SJSA1 (cell line): ENCODE measurements around the gene L3HYPDH. TPM values are rescaled to one million over a fixed set of nuclear protein-coding genes. Genes with fewer than 3 reads are reported as not detected.

Source experiments
- DNase-seq, 2 experiments: peaks; one replicate each; pipeline ENCODE4 v3.0.0-alpha.2; 2015 to 2020; ENCODE audit warnings: low spot score in 2 of 2, low read depth in 1 of 2
- H3K27ac ChIP-seq: fragments of 250-450 bp; sonication (Bioruptor Pico); 2 replicates; pipeline ENCODE4 v1.5.1; 2020; ENCODE audit warnings: mild to moderate bottlenecking, moderate library complexity
- H3K27me3 ChIP-seq: fragments of 250-450 bp; sonication (Bioruptor Pico); replicated peaks from 2 replicates; pipeline ENCODE4 v1.5.1; 2020; ENCODE audit warnings: mild to moderate bottlenecking, moderate library complexity
- H3K36me3 ChIP-seq: fragments of 250-450 bp; sonication (Bioruptor Pico); 2 replicates; pipeline ENCODE4 v1.5.1; 2020; ENCODE audit warnings: mild to moderate bottlenecking
- H3K4me1 ChIP-seq: fragments of 250-450 bp; sonication (Bioruptor Pico); replicated peaks from 2 replicates; pipeline ENCODE4 v1.6.1; 2021; ENCODE audit warnings: mild to moderate bottlenecking
- H3K4me3 ChIP-seq: fragments of 250-450 bp; sonication (Bioruptor Pico); 2 replicates; pipeline ENCODE4 v1.5.1; 2020; ENCODE audit warnings: mild to moderate bottlenecking
- H3K9me3 ChIP-seq: fragments of 250-450 bp; sonication (Bioruptor Pico); replicated peaks from 2 replicates; pipeline ENCODE4 v1.5.1; 2020; ENCODE audit warnings: mild to moderate bottlenecking
- total RNA-seq: library from RNA; depleted of rRNA; stranded (reverse); fragments of >200 nt; shearing (Covaris generic); gene quantifications from 2 replicates; pipeline ENCODE4 v1.2.3, GENCODE V29; 2014

The L3HYPDH gene
- total RNA-seq, 1 experiment from 2014 or later = 58.6 TPM

- peaks cover 78% of the 10 kb centered on the region for H3K36me3 ChIP-seq
- H3K4me3 ChIP-seq = no peak overlapping the region
- no peak overlapping the region for H3K27ac ChIP-seq
- H3K27me3 ChIP-seq = no peaks in the 10 kb centered on the region
- no peaks in the 10 kb centered on the region; the same call in 1 of the 2 replicates for H3K9me3 ChIP-seq
- peaks cover 6% of the 10 kb centered on the region; the same call in 1 of the 2 replicates for H3K4me1 ChIP-seq
- DNase-seq = no peak
These were observed 6.5 kb upstream of the L3HYPDH start for GRCh38 chr14:59490756-59491155.

- no peak for DNase-seq
- H3K36me3 ChIP-seq = peaks cover 47% of the 10 kb centered on the region
- no peaks in the 10 kb centered on the region for H3K9me3 ChIP-seq
- H3K4me1 ChIP-seq = peaks cover 31% of the 10 kb centered on the region
- H3K4me3 ChIP-seq = peak overlapping the region; percentile 89
- peak overlapping the region; percentile 98 for H3K27ac ChIP-seq
- no peaks in the 10 kb centered on the region for H3K27me3 ChIP-seq
These were observed 499 bp upstream of the L3HYPDH start for GRCh38 chr14:59484639-59485175.

GRCh38 chr14:59483363-59483762 lies 845 bp downstream of the L3HYPDH start:
- Histone ChIP-seq H3K27me3 (no peaks in the 10 kb centered on the region), H3K4me1 (peaks cover 30% of the 10 kb centered on the region), H3K4me3 (peak overlapping the region; percentile 89), H3K36me3 (peaks cover 46% of the 10 kb centered on the region), H3K9me3 (no peaks in the 10 kb centered on the region), H3K27ac (peak overlapping the region; percentile 98)
- peak; percentile 65 to 66 for DNase-seq

- H3K27me3 ChIP-seq = no peaks in the 10 kb centered on the region
- no peaks in the 10 kb centered on the region for H3K9me3 ChIP-seq
- H3K36me3 ChIP-seq = peaks cover 45% of the 10 kb centered on the region
- H3K4me3 ChIP-seq = peak overlapping the region; percentile 89
- H3K27ac ChIP-seq = peak overlapping the region; percentile 98
- DNase-seq = peak; percentile 90 to 91
- H3K4me1 ChIP-seq = peaks cover 28% of the 10 kb centered on the region
These were observed 1.5 kb downstream of the L3HYPDH start for GRCh38 chr14:59482541-59483331.

- DNase-seq = peak in 1 of 2 experiments; percentile 76
- Histone ChIP-seq H3K4me1 (peaks cover 28% of the 10 kb centered on the region), H3K27ac (peak overlapping the region; percentile 98), H3K27me3 (no peaks in the 10 kb centered on the region), H3K4me3 (peak overlapping the region; percentile 89), H3K9me3 (no peaks in the 10 kb centered on the region), H3K36me3 (peaks cover 47% of the 10 kb centered on the region)
These were observed 2.2 kb downstream of the L3HYPDH start for GRCh38 chr14:59481871-59482540.

GRCh38 chr14:59481407-59481806 lies 2.8 kb downstream of the L3HYPDH start:
- no peaks in the 10 kb centered on the region for H3K27me3 ChIP-seq
- DNase-seq = no peak
- peak overlapping the region; percentile 98 for H3K27ac ChIP-seq
- H3K4me3 ChIP-seq = peak overlapping the region; percentile 89
- peaks cover 32% of the 10 kb centered on the region for H3K4me1 ChIP-seq
- H3K36me3 ChIP-seq = peaks cover 49% of the 10 kb centered on the region
- no peaks in the 10 kb centered on the region for H3K9me3 ChIP-seq

GRCh38 chr14:59480166-59480565 lies 4.0 kb downstream of the L3HYPDH start:
- H3K27ac ChIP-seq = no peak overlapping the region
- no peak for DNase-seq
- H3K4me1 ChIP-seq = peaks cover 24% of the 10 kb centered on the region
- no peak overlapping the region for H3K4me3 ChIP-seq
- no peaks in the 10 kb centered on the region for H3K9me3 ChIP-seq
- H3K36me3 ChIP-seq = peaks cover 62% of the 10 kb centered on the region
- no peaks in the 10 kb centered on the region for H3K27me3 ChIP-seq

GRCh38 chr14:59478540-59478939 lies 5.7 kb downstream of the L3HYPDH start:
- H3K4me3 ChIP-seq = no peak overlapping the region
- no peak for DNase-seq
- no peaks in the 10 kb centered on the region for H3K9me3 ChIP-seq
- peaks cover 69% of the 10 kb centered on the region for H3K36me3 ChIP-seq
- H3K27ac ChIP-seq = no peak overlapping the region
- H3K27me3 ChIP-seq = no peaks in the 10 kb centered on the region
- H3K4me1 ChIP-seq = peaks cover 31% of the 10 kb centered on the region

- no peak for DNase-seq
- H3K36me3 ChIP-seq = peaks cover 87% of the 10 kb centered on the region
- H3K9me3 ChIP-seq = no peaks in the 10 kb centered on the region
These were observed 8.5 kb downstream of the L3HYPDH start for GRCh38 chr14:59475709-59476108.

GRCh38 chr14:59474172-59474571 lies 10.0 kb downstream of the L3HYPDH start:
- Histone ChIP-seq H3K36me3 (peaks cover 91% of the 10 kb centered on the region), H3K9me3 (no peaks in the 10 kb centered on the region)
- DNase-seq = no peak

More at GRCh38 chr14:59475709-59476108, 8.5 kb downstream of the L3HYPDH start:
- Histone ChIP-seq H3K4me3 (no peak overlapping the region), H3K27me3 (no peaks in the 10 kb centered on the region), H3K4me1 (peaks cover 12% of the 10 kb centered on the region), H3K27ac (no peak overlapping the region)

GRCh38 chr14:59465316-59466135 lies 18.7 kb downstream of the L3HYPDH start, which contains the start of gene GPR135:
Gene GPR135, minus strand, starts transcription at chr14:59465380. Its CDS starts 154 bp downstream, at chr14:59465226.
- Histone ChIP-seq H3K4me3 (no peak within 1 kb of the TSS), H3K36me3 (peaks cover 80% of the 10 kb centered on the region), H3K4me1 (peaks cover 9% of the 10 kb centered on the region), H3K27me3 (no peaks in the 10 kb centered on the region), H3K9me3 (no peaks in the 10 kb centered on the region), H3K27ac (no peak within 1 kb of the TSS)
- no peak for DNase-seq

More at GRCh38 chr14:59474172-59474571, 10.0 kb downstream of the L3HYPDH start:
- no peaks in the 10 kb centered on the region for H3K27me3 ChIP-seq
- peaks cover 12% of the 10 kb centered on the region for H3K4me1 ChIP-seq
- no peak overlapping the region for H3K27ac ChIP-seq
- H3K4me3 ChIP-seq = no peak overlapping the region

GRCh38 chr14:59464486-59465315 lies 19.5 kb downstream of the L3HYPDH start:
- no peaks in the 10 kb centered on the region for H3K27me3 ChIP-seq
- H3K4me1 ChIP-seq = peaks cover 9% of the 10 kb centered on the region
- H3K9me3 ChIP-seq = no peaks in the 10 kb centered on the region
- no peak overlapping the region for H3K27ac ChIP-seq
- H3K36me3 ChIP-seq = peaks cover 80% of the 10 kb centered on the region
- no peak overlapping the region for H3K4me3 ChIP-seq
- DNase-seq = no peak
